ENCODE data around the gene BPIFB3. TPM values are rescaled to one million over a fixed set of nuclear protein-coding genes. Genes with fewer than 3 reads are reported as not detected.
"Not testable (repeated sequence)": the region's sequence is repeated elsewhere in the genome, so short reads cannot be mapped to it uniquely, and the experiment has no call there.

Gene BPIFB3
- polyA plus RNA-seq, 4 donors = not detected

DNA sequence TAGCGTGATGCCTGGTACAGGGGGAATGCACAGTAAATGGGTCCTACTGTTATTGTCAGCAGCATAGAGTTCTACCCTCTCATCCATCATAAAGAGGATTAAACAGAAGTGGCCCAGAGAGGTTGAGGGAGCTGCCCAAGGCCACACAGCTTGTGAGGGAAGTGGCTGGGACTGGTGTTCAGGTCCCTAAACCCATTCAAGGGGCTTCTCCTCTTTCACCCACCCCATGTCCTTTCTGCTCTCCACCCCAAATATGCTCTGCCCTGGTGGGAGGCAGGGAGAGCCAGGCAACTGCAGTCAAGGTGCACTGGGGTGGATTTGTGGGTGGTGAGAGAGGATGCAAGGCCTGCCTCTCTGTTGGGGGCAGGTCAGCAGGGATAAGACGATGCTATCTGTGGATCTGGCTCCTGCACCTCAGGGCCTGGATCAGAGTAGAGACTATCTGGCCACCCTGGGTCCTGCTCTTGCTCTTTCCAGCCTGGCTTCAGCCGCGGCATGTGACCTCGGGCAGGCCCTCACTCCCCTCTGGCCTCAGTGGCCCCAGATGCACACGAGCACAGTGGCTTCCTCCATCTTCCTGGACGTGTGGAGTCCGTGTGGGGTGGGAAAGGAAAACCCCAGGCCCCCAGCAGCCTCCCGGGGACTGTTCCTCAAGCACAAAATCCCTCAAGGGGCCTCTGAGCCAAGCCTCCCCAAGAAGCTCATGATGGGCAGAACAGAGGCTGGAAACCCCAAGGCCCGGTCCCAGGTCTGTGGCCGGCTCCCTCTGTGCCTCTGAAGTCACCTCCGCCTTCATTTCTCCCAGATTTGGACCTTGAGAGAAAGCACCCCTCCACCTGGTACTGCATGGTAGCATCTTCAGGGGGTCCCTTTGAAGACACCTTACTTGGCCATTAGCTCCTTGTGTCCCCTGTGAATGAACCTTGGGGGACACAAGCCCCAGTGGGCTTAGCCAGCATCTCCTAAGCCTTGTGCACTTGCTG lies 25.6 kb upstream of the BPIFB3 start:
- no peak for DNase-seq (ENCODE audit: low read depth in 4 of 4, low spot score in 2 of 4)

DNA sequence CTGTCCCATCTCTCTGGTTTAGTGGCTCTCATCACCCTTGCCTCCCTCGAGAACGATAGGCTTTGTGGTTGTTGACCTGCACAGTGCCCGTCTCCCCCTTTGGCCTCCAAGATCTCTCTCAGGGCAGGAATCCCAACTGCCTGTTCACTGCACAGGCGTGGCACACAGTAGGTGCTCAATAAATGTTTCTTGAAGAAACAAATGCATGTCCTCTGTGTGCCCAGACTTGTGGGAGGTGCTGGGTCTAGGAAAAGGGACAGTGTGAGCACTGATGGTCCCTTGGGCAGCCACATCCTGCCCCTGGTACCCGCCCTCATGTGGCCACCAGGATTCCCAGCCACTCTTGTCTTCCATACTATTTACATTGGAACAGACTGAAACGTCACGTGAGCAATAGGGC lies 24.8 kb upstream of the BPIFB3 start:
- DNase-seq (ENCODE audit: low read depth in 4 of 4, low spot score in 2 of 4) = no peak

DNA sequence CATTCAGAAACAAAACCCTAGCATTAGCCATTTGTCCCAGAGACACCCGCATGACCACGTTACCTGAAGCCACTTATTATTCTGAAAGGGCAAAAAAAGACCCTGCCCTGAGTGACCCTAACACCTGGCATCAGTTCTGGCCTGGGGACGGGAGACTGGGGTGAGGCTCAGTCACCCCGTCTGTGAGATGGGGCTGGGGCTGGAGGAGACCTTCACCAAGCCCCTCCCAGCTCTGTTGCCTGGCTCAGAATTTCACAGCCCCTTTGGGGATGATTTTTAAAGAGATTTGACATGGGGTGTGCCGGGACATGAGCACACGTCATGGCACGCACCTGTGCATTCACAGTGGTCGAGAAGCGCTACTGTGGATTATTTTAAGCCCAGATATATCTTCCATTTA lies 23.6 kb upstream of the BPIFB3 start:
- DNase-seq (ENCODE audit: low read depth in 4 of 4, low spot score in 2 of 4) = no peak

DNA sequence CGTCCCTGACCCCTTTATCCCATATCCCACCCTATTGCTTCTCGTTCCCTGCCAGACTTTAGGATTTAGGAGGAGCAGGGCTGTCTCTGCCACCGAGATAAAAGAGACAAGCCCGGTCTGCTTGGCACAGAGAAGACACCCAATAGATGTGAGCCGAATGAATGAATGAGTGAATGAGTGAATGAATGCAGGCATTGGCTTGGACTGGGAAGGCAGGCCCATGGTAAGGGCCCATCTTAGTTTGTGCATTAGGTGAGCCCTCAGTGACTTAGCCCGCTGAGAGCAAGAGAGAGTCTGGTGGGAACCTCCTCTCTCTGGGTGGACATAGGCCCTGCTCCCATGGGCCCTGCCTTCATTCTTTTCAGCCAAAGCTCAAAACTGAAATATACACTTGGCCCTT lies 23.1 kb upstream of the BPIFB3 start:
- DNase-seq (ENCODE audit: low read depth in 4 of 4, low spot score in 2 of 4) = no peak

GRCh38 chr20:33031531-33031930 lies 22.2 kb upstream of the BPIFB3 start, which contains the start of gene BPIFB6:
Gene BPIFB6 (plus strand): TSS chr20:33031648. CDS start chr20:33031648, 0 bp downstream.
- DNase-seq (ENCODE audit: low read depth in 4 of 4, low spot score in 2 of 4) = no peak

- DNase-seq (ENCODE audit: low read depth in 4 of 4, low spot score in 2 of 4) = no peak
Measured at GRCh38 chr20:33032555-33032954, 21.1 kb upstream of the BPIFB3 start.

DNA sequence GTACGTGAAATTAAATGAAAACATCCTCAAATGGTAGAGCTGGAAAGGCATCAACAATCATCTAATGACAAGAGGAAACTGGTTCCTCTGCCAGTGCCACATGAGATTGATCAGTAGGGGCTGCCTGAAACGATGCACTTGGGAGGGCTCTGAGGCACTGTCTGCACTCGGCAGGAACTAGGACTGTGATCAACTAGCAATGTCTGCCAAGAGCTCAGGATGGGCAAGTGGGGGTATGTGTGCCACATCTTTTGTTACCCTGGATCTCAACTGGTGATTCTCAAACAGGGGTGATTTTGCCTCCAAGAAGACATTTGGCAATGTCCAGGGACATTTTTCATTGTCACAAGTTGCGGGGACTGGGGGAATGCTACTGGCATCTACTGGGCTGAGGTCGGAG lies 20.3 kb upstream of the BPIFB3 start:
- no peak for DNase-seq (ENCODE audit: low read depth in 4 of 4, low spot score in 2 of 4)

DNA sequence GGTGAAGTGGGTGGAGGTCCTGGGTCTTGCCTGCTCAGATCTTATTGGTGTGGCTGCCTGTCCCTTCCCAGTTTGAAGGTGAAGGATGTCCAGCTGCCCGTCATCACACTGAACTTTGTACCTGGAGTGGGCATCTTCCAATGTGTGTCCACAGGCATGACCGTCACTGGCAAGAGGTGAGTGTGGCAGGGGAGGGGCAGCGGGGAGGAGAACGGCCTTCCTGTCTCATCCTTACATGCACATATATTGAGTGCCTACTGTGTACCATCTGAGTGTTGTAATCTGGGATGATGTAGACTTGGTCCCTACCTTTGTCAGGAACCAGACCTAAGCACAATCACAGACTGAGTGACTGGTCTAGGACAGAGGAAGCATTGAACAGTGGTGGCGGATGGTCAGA lies 19.6 kb upstream of the BPIFB3 start:
- no peak for DNase-seq (ENCODE audit: low read depth in 4 of 4, low spot score in 2 of 4)

GRCh38 chr20:33034901-33035492 lies 18.7 kb upstream of the BPIFB3 start:
- DNase-seq (ENCODE audit: low read depth in 4 of 4, low spot score in 2 of 4) = no peak

DNA sequence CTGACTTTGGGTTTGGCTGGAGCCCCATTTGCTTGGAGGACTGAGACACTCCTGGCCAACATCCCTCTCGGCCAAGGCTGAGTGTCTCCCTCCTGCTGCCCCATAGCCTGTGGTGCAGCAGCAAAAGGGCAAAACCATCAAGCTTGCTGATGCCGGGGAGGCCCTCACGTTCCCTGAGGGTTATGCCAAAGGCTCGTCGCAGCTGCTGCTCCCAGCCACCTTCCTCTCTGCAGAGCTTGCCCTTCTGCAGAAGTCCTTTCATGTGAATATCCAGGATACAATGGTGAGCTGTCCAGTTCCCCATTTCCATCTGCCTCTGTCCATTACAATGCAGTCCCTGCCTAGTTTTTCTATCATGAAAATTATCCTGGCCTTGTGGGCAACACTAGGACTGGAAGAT lies 16.2 kb upstream of the BPIFB3 start:
- DNase-seq (ENCODE audit: low read depth in 4 of 4, low spot score in 2 of 4) = no peak

GRCh38 chr20:33038243-33038642 lies 15.5 kb upstream of the BPIFB3 start:
- no peak for DNase-seq (ENCODE audit: low read depth in 4 of 4, low spot score in 2 of 4)

- no peak for DNase-seq (ENCODE audit: low read depth in 4 of 4, low spot score in 2 of 4)
Measured at GRCh38 chr20:33042430-33042829, 11.3 kb upstream of the BPIFB3 start.

GRCh38 chr20:33042983-33043730 lies 10.5 kb upstream of the BPIFB3 start:
- DNase-seq (ENCODE audit: low read depth in 4 of 4, low spot score in 2 of 4) = no peak

DNA sequence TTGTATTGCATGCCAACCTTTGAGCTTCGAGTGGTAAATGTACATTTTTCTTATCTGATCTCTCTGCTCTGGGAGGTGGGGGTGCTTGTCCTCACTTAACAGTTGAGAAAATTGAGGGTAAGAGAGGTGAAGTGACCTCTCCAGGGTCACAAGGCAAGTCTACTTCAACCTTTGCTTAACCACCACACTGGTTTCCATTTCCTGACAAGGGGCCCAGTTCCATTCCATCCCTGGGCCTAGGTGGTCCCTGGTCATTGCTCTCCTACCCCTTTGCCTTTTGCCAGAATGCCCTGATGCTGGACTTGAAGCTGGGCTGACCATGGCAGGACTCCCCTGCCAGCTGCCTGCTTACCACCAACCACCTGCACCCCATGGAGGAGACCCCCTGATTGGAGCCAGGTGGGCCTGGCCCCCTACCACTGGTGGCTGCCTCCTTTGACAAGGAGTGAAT lies 9.9 kb upstream of the BPIFB3 start:
- DNase-seq (ENCODE audit: low read depth in 4 of 4, low spot score in 2 of 4) = no peak

- DNase-seq (ENCODE audit: low read depth in 4 of 4, low spot score in 2 of 4) = not testable (repeated sequence)
Measured at GRCh38 chr20:33045129-33045721, 8.5 kb upstream of the BPIFB3 start.

GRCh38 chr20:33046412-33046811 lies 7.3 kb upstream of the BPIFB3 start:
- DNase-seq (ENCODE audit: low read depth in 4 of 4, low spot score in 2 of 4) = no peak

GRCh38 chr20:33051333-33051732 lies 2.4 kb upstream of the BPIFB3 start:
- no peak for DNase-seq (ENCODE audit: low read depth in 4 of 4, low spot score in 2 of 4)

DNA sequence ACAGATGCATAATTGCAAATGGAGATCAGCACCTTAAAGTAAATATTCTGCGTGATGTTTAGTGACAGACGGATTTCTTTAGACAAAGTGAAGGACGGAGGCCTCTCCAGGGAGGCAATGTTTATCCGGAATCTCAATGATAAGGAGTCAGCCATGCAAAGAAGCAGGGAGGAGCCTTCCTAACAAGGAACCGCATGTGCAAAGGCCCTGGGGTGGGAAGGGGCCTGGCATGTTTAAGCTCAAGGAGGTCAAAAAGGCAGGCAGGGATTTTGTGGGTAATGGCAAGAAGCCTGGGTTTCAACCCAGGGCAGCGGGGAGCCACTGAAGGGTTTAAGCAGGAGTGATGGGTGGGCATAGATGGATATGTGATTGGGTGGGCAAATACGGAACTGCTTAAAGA lies 678 bp downstream of the BPIFB3 start:
- no peak for DNase-seq (ENCODE audit: low read depth in 4 of 4, low spot score in 2 of 4)

GRCh38 chr20:33054791-33055190 lies 1.1 kb downstream of the BPIFB3 start:
- no peak for DNase-seq (ENCODE audit: low read depth in 4 of 4, low spot score in 2 of 4)

- DNase-seq (ENCODE audit: low read depth in 4 of 4, low spot score in 2 of 4) = no peak
Measured at GRCh38 chr20:33059136-33059535, 5.4 kb downstream of the BPIFB3 start.
